NOMO-1 (cell line): ENCODE data around the gene PDLIM5.
A peak's percentile ranks its signal among the peaks of the same experiment; 100 is the strongest.
"Not testable (repeated sequence)": the region's sequence is repeated elsewhere in the genome, so short reads cannot be mapped to it uniquely, and the experiment has no call there.

ENCODE experiments used
- DNase-seq, 2 experiments: peaks; one replicate each; lab custom pipeline; 2025; ENCODE audit not compliant: unreplicated experiment in 2 of 2; lab: John Stamatoyannopoulos, UW

PDLIM5 gene

GRCh38 chr4:94636004-94636403 lies 184.3 kb downstream of the PDLIM5 start:
- DNase-seq, result no peak

DNA sequence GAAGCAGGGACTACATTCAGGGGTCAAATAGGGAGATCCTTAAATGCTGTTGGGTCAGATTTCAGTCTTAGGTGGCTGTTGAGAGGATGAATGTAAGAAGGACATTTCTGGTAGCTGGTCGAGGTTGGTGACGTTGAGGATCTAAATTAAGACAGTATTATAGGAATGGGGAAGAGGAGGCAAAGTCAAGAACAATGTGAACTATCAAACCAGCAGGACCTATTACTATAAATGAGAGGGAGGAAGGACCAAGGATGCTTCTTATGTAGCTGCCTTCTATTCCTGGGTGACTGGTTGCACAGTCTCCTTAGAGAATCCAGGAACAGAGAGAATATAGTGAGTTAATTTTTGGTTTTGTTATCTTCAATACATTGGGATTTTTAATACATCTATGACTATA lies 187.6 kb downstream of the PDLIM5 start:
- no peak for DNase-seq

- no peak for DNase-seq
Measured at GRCh38 chr4:94640151-94640550, 188.4 kb downstream of the PDLIM5 start.

GRCh38 chr4:94641702-94642560 lies 190.2 kb downstream of the PDLIM5 start:
- DNase-seq, result no peak

DNA sequence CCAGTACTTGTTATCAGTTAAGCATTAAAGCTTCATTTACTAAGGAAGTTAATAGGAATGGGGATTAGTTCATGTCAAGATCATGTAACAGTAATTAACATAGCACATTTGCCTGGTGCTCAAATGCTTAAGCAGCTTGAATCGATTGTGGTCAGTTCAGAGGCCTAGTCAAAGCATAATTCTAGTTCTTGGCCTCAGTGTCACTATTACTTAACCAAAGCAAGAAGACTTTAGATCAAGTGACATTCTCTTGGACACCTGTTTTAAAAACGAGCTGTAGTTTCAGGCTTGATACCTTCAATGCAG lies 190.8 kb downstream of the PDLIM5 start:
- DNase-seq, result no peak

- no peak for DNase-seq
Measured at GRCh38 chr4:94648699-94649098, 197.0 kb downstream of the PDLIM5 start.

- DNase-seq, result no peak
Measured at GRCh38 chr4:94649381-94650133, 197.8 kb downstream of the PDLIM5 start.

DNA sequence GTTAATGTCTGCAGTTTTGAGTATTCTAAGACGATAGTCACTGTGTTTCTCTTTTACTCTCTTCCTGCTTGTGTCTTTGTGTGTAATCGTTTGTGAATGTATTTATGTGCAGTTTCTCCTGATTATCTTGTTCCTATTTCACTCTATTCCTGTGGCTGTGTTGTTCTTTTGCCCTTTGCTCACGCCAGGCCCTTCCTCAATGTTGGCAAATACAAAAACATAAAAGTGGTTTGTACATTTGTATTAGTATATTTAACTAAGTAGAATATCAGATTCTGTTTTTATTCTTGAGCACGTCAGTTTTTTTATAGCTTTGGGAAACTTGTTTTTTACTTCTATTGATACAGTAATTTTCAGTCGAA lies 198.4 kb downstream of the PDLIM5 start:
- no peak for DNase-seq

- DNase-seq, result no peak
Measured at GRCh38 chr4:94650690-94651089, 198.9 kb downstream of the PDLIM5 start.

DNA sequence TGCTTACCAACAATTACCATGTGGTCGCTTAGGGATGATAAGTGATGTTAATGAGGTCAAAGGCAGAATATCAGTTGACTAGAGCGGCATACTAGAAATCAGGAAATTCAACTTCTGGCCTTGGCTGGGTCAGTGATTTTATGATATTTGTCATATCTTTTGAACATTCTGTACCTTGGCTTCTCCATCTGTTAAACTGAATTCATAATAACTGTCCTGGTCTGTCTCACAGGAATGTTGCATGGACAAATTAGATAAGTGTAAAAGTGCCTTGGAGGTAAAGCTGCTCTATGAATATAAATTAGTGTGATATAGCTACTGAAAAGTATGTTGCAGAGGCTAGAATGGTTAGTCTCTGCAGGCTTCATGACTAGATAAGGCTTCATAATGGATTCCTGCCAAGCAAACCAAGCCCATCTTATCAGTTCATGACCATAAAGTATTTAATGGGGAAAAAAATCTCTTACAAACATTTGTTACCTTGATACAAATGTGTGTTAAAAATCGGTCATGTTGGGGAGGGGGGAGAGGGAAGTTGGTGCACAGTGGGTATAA lies 201.4 kb downstream of the PDLIM5 start:
- no peak for DNase-seq

- DNase-seq, result no peak
Measured at GRCh38 chr4:94653984-94654609, 202.4 kb downstream of the PDLIM5 start.

DNA sequence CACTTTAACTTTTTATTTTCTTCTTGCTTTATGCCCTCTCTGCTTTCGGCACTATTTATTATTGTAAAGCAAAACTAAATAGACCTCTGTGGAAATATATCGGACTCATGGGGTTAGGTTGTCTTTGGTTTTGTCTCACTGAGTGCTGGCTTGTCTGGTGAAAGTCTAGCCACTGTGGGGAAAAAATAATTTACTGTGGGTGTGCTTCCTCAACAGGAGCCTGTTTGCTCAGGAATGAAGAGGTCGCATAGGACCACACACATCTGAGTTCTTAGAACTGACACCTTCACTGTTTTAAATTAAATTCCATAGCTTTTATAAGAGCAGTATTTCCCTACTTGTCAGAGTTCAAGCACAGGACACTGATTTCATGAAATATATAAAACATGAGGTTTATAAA lies 203.0 kb downstream of the PDLIM5 start:
- DNase-seq, result no peak

DNA sequence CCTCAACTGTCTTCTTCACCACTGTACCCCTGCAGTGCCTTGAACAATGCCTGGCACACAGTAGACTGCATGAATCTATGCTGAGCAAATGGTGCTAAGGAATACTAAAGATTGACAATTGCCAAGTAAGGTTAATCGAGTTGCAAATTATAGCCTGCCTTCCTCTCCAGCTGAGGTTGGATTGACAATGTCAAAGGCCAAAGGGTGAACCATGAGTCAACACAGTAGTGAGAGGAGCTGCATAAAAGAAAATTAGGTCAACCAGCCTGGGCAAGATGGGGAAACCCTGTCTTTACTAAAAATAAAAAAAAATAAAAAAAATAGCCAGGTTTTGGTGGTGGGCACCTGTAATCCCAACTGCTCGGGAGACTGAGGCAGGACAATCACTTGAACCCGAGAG lies 208.9 kb downstream of the PDLIM5 start:
- no peak for DNase-seq

DNA sequence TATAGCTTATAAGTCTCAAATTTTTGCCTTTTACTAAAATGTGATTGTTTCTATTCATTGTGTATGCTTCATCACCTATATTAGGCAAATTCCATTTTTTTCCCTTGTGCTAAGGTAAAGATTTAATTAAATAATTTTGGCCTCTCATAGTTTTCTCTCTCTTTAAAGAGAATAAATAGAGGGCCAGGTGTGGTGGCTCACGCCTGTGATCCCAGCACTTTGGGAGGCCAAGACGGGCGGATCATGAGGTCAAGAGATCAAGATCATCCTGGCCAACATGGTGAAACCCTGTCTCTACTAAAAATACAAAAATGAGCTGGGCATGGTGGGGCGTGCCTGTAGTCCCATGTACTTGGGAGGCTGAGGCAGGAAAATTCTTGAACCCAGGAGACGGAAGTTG lies 213.3 kb downstream of the PDLIM5 start:
- DNase-seq, result not testable (repeated sequence)

- DNase-seq, result peak in 1 of 2 experiments; percentile 5
Measured at GRCh38 chr4:94665500-94666404, 214.0 kb downstream of the PDLIM5 start.

GRCh38 chr4:94668724-94669123 lies 217.0 kb downstream of the PDLIM5 start:
- no peak for DNase-seq

DNA sequence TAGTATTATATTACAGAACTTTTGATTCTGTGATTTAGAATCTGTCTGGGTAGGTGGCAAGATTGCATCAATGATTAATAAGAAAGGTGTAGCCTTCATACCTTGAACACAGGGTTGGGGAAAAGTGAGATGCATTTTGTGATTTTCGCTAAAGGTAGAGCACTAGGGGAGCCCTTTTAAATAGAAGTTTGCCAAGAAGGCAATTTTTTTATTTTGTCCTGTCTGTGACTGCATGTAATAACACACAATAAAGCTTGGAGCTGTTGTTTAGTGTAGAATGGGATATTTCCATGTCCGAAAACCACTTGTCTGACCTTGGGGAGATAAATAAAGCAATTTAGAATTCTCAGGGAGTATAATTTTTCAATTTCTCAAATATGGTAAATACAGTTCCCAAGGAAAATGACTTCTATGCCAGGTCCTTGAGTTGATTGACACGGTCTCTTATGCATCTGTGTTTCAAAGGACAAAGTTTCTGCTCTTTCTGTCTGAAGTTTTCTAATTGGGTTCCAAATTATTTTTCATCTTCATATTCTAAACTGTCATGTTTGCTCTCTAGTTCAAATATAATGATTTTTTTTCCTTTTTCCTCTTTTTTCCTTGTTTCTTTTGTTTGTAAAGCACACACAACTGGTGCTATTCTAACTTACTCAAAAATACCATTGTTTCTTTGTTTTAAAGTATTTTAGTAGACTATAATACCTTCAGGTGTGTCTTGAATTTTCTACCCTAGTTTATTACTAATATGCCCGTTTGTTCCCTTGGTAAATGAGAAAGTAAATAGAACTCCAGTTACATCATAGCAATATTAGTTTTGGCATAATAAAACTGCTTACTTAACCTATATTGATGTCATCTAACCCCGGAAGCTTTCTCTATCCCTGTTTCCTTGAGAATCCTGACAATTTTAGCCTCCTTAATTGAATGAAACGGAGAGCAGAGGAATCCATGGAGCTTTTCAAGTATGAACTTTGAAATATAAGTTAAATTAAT lies 218.2 kb downstream of the PDLIM5 start:
- no peak for DNase-seq

GRCh38 chr4:94671113-94671512 lies 219.4 kb downstream of the PDLIM5 start:
- DNase-seq, result no peak

- no peak for DNase-seq
Measured at GRCh38 chr4:94673961-94674360, 222.2 kb downstream of the PDLIM5 start.
